Gastroesophageal sphincter (tissue), 4 donors: ENCODE measurements around the gene FERMT3. TPM values are rescaled to one million over a fixed set of nuclear protein-coding genes. Genes with fewer than 3 reads are reported as not detected.
A peak's percentile ranks its signal among the peaks of the same experiment; 100 is the strongest.

ENCODE experiments used
- ATAC-seq: fragments of 150-250 bp; one replicate; pipeline ENCODE4 v1.9.1; 2016; ENCODE audit warnings: mild to moderate bottlenecking, moderate library complexity
- H3K27ac ChIP-seq, 4 donors: fragments of 200-600 bp; sonication (generic) in 3 of 4; 1 replicate in 3 of 4; 2 replicates in 1 of 4; pipeline ENCODE4 v1.5.1; 2016 to 2019
- H3K27me3 ChIP-seq: fragments of 200-600 bp; sonication (generic); one replicate; pipeline ENCODE4 v1.5.1; 2019
- H3K36me3 ChIP-seq, 2 donors: fragments of 200-600 bp; sonication (generic); one replicate each; pipeline ENCODE4 v1.5.1; 2019; ENCODE audit warnings: control low read depth in 1 of 2
- H3K4me1 ChIP-seq, 3 donors: fragments of 200-600 bp; sonication (generic); 1 replicate in 2 of 3; 2 replicates in 1 of 3; pipeline ENCODE4 v1.5.1; 2016 to 2019; ENCODE audit warnings: control low read depth in 2 of 3
- H3K4me3 ChIP-seq, 2 donors: fragments of 200-600 bp; sonication (generic); one replicate each; pipeline ENCODE4 v1.5.1; 2019; ENCODE audit warnings: mild to moderate bottlenecking in 1 of 2, moderate library complexity in 1 of 2
- H3K9me3 ChIP-seq, 3 donors: fragments of 200-600 bp; sonication (generic); one replicate each; pipeline ENCODE4 v1.5.1; 2017 to 2019; ENCODE audit warnings: control low read depth in 2 of 3
- CTCF ChIP-seq, 4 experiments: fragments of 200-600 bp in 2 of 4; fragments of 450-650 bp in 2 of 4; sonication (generic) in 1 of 4; IDR thresholded peaks; one replicate each; pipeline ENCODE4 v1.5.1; 2017 to 2019; ENCODE audit warnings: antibody characterized with exemption in 4 of 4, mild to moderate bottlenecking in 2 of 4, moderate library complexity in 2 of 4
- EP300 ChIP-seq: sonication (generic); formaldehyde crosslinking; IDR thresholded peaks from one replicate; pipeline ENCODE4 v1.6.1; 2017; ENCODE audit warnings: antibody characterized with exemption, mild to moderate bottlenecking
- POLR2A ChIP-seq, 2 donors: fragments of 450-650 bp; IDR thresholded peaks; one replicate each; pipeline ENCODE4 v1.6.1; 2017; ENCODE audit warnings: antibody characterized with exemption in 2 of 2, mild to moderate bottlenecking in 2 of 2, moderate library complexity in 1 of 2
- POLR2AphosphoS5 ChIP-seq: sonication (generic); formaldehyde crosslinking; IDR thresholded peaks from one replicate; pipeline ENCODE4 v1.6.1; 2017; ENCODE audit warnings: antibody characterized with exemption
- WGBS, 2 donors: methylation state at CpG; one replicate each; pipeline ENCODE4 v1.1.5; 2018; ENCODE audit warnings: low coverage in 1 of 2; 5-methylcytosine and 5-hydroxymethylcytosine counted together
- total RNA-seq, 4 donors: library from RNA; depleted of rRNA; stranded (reverse); fragments of >200 nt; gene quantifications; one replicate each; pipeline ENCODE4 v1.1.0, GENCODE V29; 2016

The FERMT3 gene
- total RNA-seq, 4 donors from 2014 or later, result 14.5 to 28.5 (median 17.0) TPM

- H3K27ac ChIP-seq, result peak overlapping the region in 1 of 4 donors; percentile 71
- peaks cover 0 to 35% (median 18%) of the 10 kb centered on the region in 3 donors for H3K4me1 ChIP-seq
- ATAC-seq, result no peak
- 1 to 4% methylated on average over 5 to 16 of the region's 48 CpGs for WGBS, 2 donors
- no peak for TF ChIP-seq CTCF (IDR thresholded peaks at IDR 0.05)
- TF ChIP-seq EP300, result no peak
- TF ChIP-seq POLR2AphosphoS5, result no peak
- TF ChIP-seq POLR2A (IDR thresholded peaks at IDR 0.05), result no peak
- H3K27me3 ChIP-seq, result no peaks in the 10 kb centered on the region
- no peak overlapping the region for H3K4me3 ChIP-seq
- peaks cover 0 to 6% of the 10 kb centered on the region in 2 donors for H3K36me3 ChIP-seq
- no peaks in the 10 kb centered on the region for H3K9me3 ChIP-seq
These were observed 19.9 kb upstream of the FERMT3 start for GRCh38 chr11:64186492-64187165.

GRCh38 chr11:64192434-64192833 is 14.1 kb upstream of the FERMT3 start:
- Histone ChIP-seq H3K4me1 (no peaks in the 10 kb centered on the region), H3K27me3 (no peaks in the 10 kb centered on the region), H3K9me3 (no peaks in the 10 kb centered on the region), H3K4me3 (no peak overlapping the region), H3K27ac (no peak overlapping the region), H3K36me3 (peaks cover 0 to 58% of the 10 kb centered on the region in 2 donors)
- TF ChIP-seq POLR2A (IDR thresholded peaks at IDR 0.05), result no peak
- TF ChIP-seq EP300, result no peak
- TF ChIP-seq POLR2AphosphoS5, result no peak
- TF ChIP-seq CTCF (IDR thresholded peaks at IDR 0.05), result no peak
- no peak for ATAC-seq
- 90% methylated on average over 2 of the region's 5 CpGs; no CpG with 5 or more reads in 1 of the 2 donors for WGBS, 2 donors

GRCh38 chr11:64196626-64197025 is 9.9 kb upstream of the FERMT3 start:
- H3K4me3 ChIP-seq, result no peak overlapping the region
- no peaks in the 10 kb centered on the region for H3K9me3 ChIP-seq
- 72 to 80% methylated on average over 2 to 5 of the region's 9 CpGs for WGBS, 2 donors
- ATAC-seq, result no peak
- TF ChIP-seq POLR2A (IDR thresholded peaks at IDR 0.05) (no peak), CTCF (IDR thresholded peaks at IDR 0.05) (no peak), EP300 (no peak), POLR2AphosphoS5 (no peak)
- H3K27ac ChIP-seq, result no peak overlapping the region
- H3K27me3 ChIP-seq, result no peaks in the 10 kb centered on the region
- no peaks in the 10 kb centered on the region for H3K4me1 ChIP-seq
- H3K36me3 ChIP-seq, result peaks cover 0 to 94% of the 10 kb centered on the region in 2 donors

GRCh38 chr11:64198511-64198910 is 8.0 kb upstream of the FERMT3 start:
- no peaks in the 10 kb centered on the region for H3K4me1 ChIP-seq
- no peaks in the 10 kb centered on the region for H3K9me3 ChIP-seq
- no peaks in the 10 kb centered on the region for H3K27me3 ChIP-seq
- 93 to 100% methylated on average over 1 to 2 of the region's 2 CpGs for WGBS, 2 donors
- H3K27ac ChIP-seq, result no peak overlapping the region
- ATAC-seq, result no peak
- peaks cover 0 to 100% of the 10 kb centered on the region in 2 donors for H3K36me3 ChIP-seq
- no peak overlapping the region for H3K4me3 ChIP-seq
- TF ChIP-seq EP300, result no peak
- no peak for TF ChIP-seq POLR2AphosphoS5
- no peak for TF ChIP-seq CTCF (IDR thresholded peaks at IDR 0.05)
- no peak for TF ChIP-seq POLR2A (IDR thresholded peaks at IDR 0.05)

- Histone ChIP-seq H3K36me3 (peaks cover 0 to 100% of the 10 kb centered on the region in 2 donors), H3K4me1 (peaks cover 0 to 28% (median 3%) of the 10 kb centered on the region in 3 donors), H3K27ac (no peak overlapping the region), H3K9me3 (no peaks in the 10 kb centered on the region), H3K27me3 (no peaks in the 10 kb centered on the region), H3K4me3 (no peak overlapping the region)
- TF ChIP-seq POLR2A (IDR thresholded peaks at IDR 0.05), result no peak
- no peak for TF ChIP-seq POLR2AphosphoS5
- TF ChIP-seq EP300, result no peak
- TF ChIP-seq CTCF (IDR thresholded peaks at IDR 0.05), result no peak
- WGBS, 2 donors, result 58 to 63% methylated on average over 3 of the region's 3 CpGs
- no peak for ATAC-seq
These were observed 5.0 kb upstream of the FERMT3 start for GRCh38 chr11:64201543-64201942.
